ENCODE results near the gene PCBP3. TPM values are rescaled to one million over a fixed set of nuclear protein-coding genes. Genes with fewer than 3 reads are reported as not detected.
A peak's percentile ranks its signal among the peaks of the same experiment; 100 is the strongest.

PCBP3 gene
- total RNA-seq, 4 donors from 2014 or later = 0.47 to 5.3 (median 1.0) TPM; not detected in 1

DNA sequence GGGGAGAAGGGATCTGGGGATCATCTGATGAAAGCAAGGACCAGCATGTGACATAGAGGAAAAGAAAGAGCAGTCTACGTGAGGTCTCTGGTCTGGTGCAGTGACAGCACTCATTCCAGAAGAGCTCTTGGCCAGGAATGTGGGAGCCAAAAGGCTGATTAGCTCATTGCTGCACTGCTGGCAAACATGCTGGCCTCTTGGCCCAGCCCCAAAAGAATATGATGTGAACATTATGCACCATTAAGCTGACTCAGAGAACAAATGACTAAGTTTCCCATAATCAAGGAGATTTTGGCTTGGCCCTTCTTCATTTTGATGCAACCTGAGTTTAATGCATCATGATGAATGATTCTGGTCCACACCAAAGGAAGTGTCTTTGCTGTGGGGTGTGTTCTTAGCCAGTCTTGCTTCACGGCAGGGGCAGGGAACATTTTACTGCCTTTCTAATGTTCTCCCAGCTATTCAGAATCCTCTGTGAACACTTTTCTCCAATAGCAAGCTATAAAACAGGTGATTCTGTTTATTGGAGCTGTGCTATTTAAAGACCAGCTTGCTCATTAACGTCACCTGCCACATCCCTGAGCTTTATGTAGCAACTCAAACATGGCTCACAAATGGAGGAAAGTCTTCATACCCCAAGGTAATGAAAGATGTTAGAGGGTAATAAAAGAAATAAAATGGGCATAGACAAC, 55.1 kb downstream of the PCBP3 start:
- peak overlapping the region in 1 of 4 donors; percentile 28 for H3K27ac ChIP-seq
- H3K27me3 ChIP-seq = peaks cover 0 to 21% (median 0%) of the 10 kb centered on the region in 4 donors
- 21 to 24% methylated on average over 3 of the region's 3 CpGs for WGBS, 2 donors
- H3K4me3 ChIP-seq = no peak overlapping the region
- H3K4me1 ChIP-seq = peaks cover 0 to 12% (median 0%) of the 10 kb centered on the region in 3 donors
- intact Hi-C loops (cut with DNase I) = no loop called here
- TF ChIP-seq POLR2A (IDR thresholded peaks at IDR 0.05) = no peak
- TF ChIP-seq, protein P1, sequence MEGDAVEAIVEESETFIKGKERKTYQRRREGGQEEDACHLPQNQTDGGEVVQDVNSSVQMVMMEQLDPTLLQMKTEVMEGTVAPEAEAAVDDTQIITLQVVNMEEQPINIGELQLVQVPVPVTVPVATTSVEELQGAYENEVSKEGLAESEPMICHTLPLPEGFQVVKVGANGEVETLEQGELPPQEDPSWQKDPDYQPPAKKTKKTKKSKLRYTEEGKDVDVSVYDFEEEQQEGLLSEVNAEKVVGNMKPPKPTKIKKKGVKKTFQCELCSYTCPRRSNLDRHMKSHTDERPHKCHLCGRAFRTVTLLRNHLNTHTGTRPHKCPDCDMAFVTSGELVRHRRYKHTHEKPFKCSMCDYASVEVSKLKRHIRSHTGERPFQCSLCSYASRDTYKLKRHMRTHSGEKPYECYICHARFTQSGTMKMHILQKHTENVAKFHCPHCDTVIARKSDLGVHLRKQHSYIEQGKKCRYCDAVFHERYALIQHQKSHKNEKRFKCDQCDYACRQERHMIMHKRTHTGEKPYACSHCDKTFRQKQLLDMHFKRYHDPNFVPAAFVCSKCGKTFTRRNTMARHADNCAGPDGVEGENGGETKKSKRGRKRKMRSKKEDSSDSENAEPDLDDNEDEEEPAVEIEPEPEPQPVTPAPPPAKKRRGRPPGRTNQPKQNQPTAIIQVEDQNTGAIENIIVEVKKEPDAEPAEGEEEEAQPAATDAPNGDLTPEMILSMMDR (IDR thresholded peaks at IDR 0.05) = no peak
- DNase-seq = no peak
- H3K36me3 ChIP-seq = no peaks in the 10 kb centered on the region
- H3K9me3 ChIP-seq = no peaks in the 10 kb centered on the region

DNA sequence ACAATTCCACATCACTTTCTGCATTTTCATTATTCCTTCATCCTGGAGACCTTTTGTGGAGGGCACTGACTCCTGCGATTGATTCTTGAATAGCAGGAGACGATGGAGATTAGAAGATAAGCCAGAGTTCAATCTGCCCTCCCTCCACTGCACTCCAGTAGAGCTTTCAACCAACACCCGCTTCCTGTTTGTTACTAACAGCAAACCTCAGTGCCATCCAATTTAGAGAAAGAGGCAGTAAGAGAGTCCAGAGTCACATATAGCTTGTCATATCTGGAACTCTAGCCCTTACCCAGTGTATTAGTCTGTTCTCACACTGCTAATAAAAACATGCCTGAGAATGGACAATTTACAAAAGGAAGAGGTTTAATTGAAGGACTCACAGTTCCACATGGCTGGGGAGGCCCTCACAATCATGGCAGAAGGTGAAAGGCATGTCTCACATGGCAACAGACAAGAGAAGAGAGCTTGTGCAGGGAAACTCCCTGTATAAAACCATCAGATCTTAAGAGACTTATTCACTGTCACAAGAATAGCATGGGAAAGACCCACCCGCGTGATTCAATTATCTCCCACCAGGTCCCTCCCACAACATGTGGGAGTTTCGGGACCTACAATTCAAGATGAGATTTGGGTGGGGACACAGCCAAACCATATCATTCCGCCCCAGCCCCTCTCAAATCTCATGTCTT, 55.9 kb downstream of the PCBP3 start:
- Histone ChIP-seq H3K4me1 (peaks cover 0 to 12% (median 0%) of the 10 kb centered on the region in 3 donors), H3K27ac (peak overlapping the region in 1 of 4 donors; percentile 28), H3K27me3 (peaks cover 0 to 24% (median 0%) of the 10 kb centered on the region in 4 donors), H3K4me3 (no peak overlapping the region), H3K36me3 (no peaks in the 10 kb centered on the region), H3K9me3 (no peaks in the 10 kb centered on the region)
- TF ChIP-seq, protein P1 (IDR thresholded peaks at IDR 0.05) = no peak
- no peak for TF ChIP-seq POLR2A (IDR thresholded peaks at IDR 0.05)
- DNase-seq = no peak
- intact Hi-C loops (cut with DNase I) = no loop called here
- 82 to 83% methylated on average over 7 of the region's 7 CpGs for WGBS, 2 donors

DNA sequence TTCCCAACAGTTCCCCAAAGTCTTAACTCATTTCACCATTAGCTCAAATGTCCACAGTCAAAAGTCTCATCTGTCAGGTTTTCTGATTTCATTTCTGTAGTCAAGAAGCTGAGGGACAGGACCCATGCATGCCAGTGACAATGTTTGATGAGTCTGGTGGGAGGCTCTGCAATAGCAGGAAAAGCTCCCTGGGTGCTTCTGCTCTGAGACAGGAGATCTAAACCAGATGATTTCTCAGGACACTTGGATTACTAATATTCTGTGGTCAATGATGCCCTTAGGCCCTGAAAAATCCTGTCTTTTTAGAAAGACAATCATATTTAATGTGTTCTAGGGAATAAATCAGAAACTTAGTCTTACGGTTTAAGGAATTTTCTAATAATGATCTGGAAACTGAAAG, 56.4 kb downstream of the PCBP3 start:
- no peaks in the 10 kb centered on the region for H3K36me3 ChIP-seq
- intact Hi-C loops (cut with DNase I) = no loop called here
- DNase-seq = no peak

DNA sequence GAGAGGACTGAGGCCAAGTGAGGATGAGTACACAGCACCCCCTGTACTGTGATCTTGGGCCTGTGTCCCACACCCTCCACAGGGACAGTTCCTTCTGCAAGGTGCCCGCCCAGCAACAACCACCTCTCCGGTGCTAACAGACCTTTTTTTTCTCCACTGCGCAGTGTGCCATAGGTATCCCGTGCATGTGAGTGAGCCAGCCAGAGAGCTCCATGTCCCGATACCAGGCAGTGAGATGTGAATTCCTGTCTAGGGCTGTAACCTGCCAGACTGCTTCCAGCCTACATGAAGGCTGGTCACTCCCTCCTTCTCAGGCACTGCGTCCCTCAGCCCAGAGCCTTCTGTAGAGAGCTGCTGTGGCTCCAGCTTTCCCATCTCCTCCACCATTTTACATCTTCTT, 56.9 kb downstream of the PCBP3 start:
- Histone ChIP-seq H3K27me3 (peaks cover 0 to 21% (median 0%) of the 10 kb centered on the region in 4 donors), H3K36me3 (no peaks in the 10 kb centered on the region), H3K4me3 (no peak overlapping the region), H3K4me1 (peaks cover 0 to 12% (median 0%) of the 10 kb centered on the region in 3 donors), H3K9me3 (no peaks in the 10 kb centered on the region), H3K27ac (no peak overlapping the region)
- WGBS, 2 donors = 91 to 93% methylated on average over 5 to 6 of the region's 6 CpGs
- TF ChIP-seq POLR2A (IDR thresholded peaks at IDR 0.05) = no peak
- TF ChIP-seq, protein P1 (IDR thresholded peaks at IDR 0.05) = no peak
- intact Hi-C loops (cut with DNase I) = no loop called here
- DNase-seq = no peak

More for the DNA sequence above, 56.4 kb downstream of the PCBP3 start:
- peaks cover 0 to 12% (median 0%) of the 10 kb centered on the region in 3 donors for H3K4me1 ChIP-seq
- peaks cover 0 to 24% (median 0%) of the 10 kb centered on the region in 4 donors for H3K27me3 ChIP-seq
- no peak overlapping the region for H3K27ac ChIP-seq
- no peak overlapping the region for H3K4me3 ChIP-seq
- TF ChIP-seq POLR2A (IDR thresholded peaks at IDR 0.05) = no peak
- TF ChIP-seq, protein P1 (IDR thresholded peaks at IDR 0.05) = no peak
- 73 to 92% methylated on average over 1 of the region's 1 CpG for WGBS, 2 donors
- H3K9me3 ChIP-seq = no peaks in the 10 kb centered on the region
